Measurements from ENCODE around the gene GRK2. TPM values are rescaled to one million over a fixed set of nuclear protein-coding genes. Genes with fewer than 3 reads are reported as not detected.
A peak's percentile ranks its signal among the peaks of the same experiment; 100 is the strongest.

The GRK2 gene
- polyA plus RNA-seq, 2 donors, result 62.4 to 74.2 TPM

DNA sequence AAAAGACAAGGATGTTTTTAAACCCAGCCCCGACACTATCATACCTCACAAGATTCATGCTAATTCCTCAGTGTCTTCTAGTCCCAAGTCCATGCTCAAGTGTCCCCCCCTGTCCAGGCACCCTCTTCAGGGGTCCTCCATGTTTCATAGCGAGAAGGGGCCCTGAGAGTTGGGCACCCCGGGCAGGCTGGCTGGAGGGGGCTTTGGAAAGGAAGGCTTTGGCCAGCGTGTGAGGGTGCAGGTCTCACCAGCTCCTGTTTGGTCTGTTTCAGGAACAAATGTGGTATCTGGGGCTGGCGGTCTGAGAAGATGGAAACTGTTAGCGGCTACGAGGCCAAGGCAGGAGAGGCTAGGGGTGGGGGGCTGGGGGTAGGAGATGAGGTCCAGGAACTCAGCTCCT lies 32.5 kb downstream of the GRK2 start:
- no peaks in the 10 kb centered on the region for H3K9me3 ChIP-seq (ENCODE audit: control insufficient read depth in 2 of 2, insufficient read depth in 1 of 2, low read depth in 1 of 2, low read length in 1 of 2)
- peaks cover 15 to 33% of the 10 kb centered on the region in 2 donors for H3K36me3 ChIP-seq (ENCODE audit: control insufficient read depth in 2 of 2, insufficient read depth in 2 of 2, low read length in 1 of 2)
- no peak overlapping the region for H3K27ac ChIP-seq (ENCODE audit: low read depth in 2 of 2, low read length in 1 of 2)
- H3K27me3 ChIP-seq (ENCODE audit: control insufficient read depth in 1 of 2, insufficient read depth in 2 of 2, low read length in 2 of 2), result no peaks in the 10 kb centered on the region
- H3K4me3 ChIP-seq (ENCODE audit: low read depth in 1 of 2, low read length in 2 of 2), result no peak overlapping the region
- H3K4me1 ChIP-seq (ENCODE audit: control insufficient read depth in 2 of 2, insufficient read depth in 2 of 2, low read length in 1 of 2), result peaks cover 9 to 15% of the 10 kb centered on the region in 2 donors
- 95 to 96% methylated on average over 7 of the region's 7 CpGs for WGBS, 2 donors

DNA sequence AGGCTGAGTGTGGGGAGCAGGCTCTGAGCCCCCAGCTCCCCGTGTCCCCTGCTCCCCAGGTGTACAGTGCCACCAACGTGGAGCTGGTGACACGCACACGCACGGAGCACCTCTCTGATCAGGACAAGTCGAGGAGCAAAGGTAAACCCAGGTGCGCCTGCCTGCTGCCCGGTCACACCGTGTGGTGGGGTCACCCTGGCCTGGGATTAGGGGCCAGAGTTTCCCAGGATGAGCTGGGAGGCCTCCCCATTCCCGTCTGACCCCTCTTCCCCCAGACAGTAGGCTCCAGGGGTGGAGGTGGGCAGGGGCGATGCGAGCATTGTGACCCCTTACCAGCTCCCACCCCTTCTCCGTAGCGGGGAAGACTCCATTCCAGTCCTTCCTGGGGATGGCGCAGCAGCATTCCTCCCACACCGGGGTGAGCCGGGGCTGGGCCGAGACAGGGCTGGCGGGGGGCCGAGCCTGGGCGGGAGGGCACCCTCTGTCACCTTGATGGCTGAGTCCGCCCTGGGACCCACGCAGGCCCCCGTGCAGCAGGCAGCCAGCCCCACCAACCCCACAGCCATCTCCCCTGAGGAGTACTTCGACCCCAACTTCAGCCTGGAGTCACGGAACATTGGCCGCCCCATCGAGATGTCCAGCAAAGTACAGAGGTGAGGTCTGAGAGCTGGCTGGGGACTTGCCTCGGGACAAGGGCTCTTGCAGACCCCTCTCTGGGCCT lies 33.4 kb downstream of the GRK2 start:
- H3K36me3 ChIP-seq (ENCODE audit: control insufficient read depth in 2 of 2, insufficient read depth in 2 of 2, low read length in 1 of 2), result peaks cover 15 to 33% of the 10 kb centered on the region in 2 donors
- H3K4me1 ChIP-seq (ENCODE audit: control insufficient read depth in 2 of 2, insufficient read depth in 2 of 2, low read length in 1 of 2), result peaks cover 9 to 21% of the 10 kb centered on the region in 2 donors
- no peak overlapping the region for H3K27ac ChIP-seq (ENCODE audit: low read depth in 2 of 2, low read length in 1 of 2)
- H3K27me3 ChIP-seq (ENCODE audit: control insufficient read depth in 1 of 2, insufficient read depth in 2 of 2, low read length in 2 of 2), result no peaks in the 10 kb centered on the region
- H3K9me3 ChIP-seq (ENCODE audit: control insufficient read depth in 2 of 2, insufficient read depth in 1 of 2, low read depth in 1 of 2, low read length in 1 of 2), result no peaks in the 10 kb centered on the region
- no peak overlapping the region for H3K4me3 ChIP-seq (ENCODE audit: low read depth in 1 of 2, low read length in 2 of 2)
- 90 to 94% methylated on average over 28 to 29 of the region's 29 CpGs for WGBS, 2 donors

DNA sequence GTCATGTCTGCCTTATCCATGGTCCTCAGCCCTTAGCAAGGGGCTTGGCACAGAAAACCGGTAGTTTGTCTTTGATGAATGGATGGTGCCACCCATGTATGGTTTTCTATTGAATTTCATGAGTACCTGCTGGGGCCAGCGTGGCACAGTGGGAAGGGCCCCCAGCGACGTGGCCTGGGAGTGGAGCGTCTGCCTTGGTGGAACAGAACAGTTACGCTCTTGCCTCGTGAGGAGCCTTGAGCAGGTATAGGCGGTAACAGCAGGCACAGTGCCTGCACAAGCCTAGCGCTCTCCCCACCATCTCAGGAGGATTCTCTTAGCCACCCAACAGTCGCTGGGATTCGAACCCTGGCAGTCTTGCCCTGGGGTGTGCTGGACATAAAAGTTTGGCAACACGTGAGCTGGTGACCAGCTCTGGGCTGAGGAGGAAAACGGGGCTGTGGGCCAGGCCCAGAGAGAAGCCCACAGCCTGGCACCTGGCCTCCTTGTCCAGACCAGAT lies 34.0 kb downstream of the GRK2 start:
- 87 to 90% methylated on average over 13 of the region's 13 CpGs for WGBS, 2 donors
- Histone ChIP-seq H3K36me3 (ENCODE audit: control insufficient read depth in 2 of 2, insufficient read depth in 2 of 2, low read length in 1 of 2) (peaks cover 15 to 33% of the 10 kb centered on the region in 2 donors), H3K4me3 (ENCODE audit: low read depth in 1 of 2, low read length in 2 of 2) (no peak overlapping the region), H3K4me1 (ENCODE audit: control insufficient read depth in 2 of 2, insufficient read depth in 2 of 2, low read length in 1 of 2) (peaks cover 9 to 24% of the 10 kb centered on the region in 2 donors), H3K9me3 (ENCODE audit: control insufficient read depth in 2 of 2, insufficient read depth in 1 of 2, low read depth in 1 of 2, low read length in 1 of 2) (no peaks in the 10 kb centered on the region), H3K27ac (ENCODE audit: low read depth in 2 of 2, low read length in 1 of 2) (no peak overlapping the region), H3K27me3 (ENCODE audit: control insufficient read depth in 1 of 2, insufficient read depth in 2 of 2, low read length in 2 of 2) (no peaks in the 10 kb centered on the region)

DNA sequence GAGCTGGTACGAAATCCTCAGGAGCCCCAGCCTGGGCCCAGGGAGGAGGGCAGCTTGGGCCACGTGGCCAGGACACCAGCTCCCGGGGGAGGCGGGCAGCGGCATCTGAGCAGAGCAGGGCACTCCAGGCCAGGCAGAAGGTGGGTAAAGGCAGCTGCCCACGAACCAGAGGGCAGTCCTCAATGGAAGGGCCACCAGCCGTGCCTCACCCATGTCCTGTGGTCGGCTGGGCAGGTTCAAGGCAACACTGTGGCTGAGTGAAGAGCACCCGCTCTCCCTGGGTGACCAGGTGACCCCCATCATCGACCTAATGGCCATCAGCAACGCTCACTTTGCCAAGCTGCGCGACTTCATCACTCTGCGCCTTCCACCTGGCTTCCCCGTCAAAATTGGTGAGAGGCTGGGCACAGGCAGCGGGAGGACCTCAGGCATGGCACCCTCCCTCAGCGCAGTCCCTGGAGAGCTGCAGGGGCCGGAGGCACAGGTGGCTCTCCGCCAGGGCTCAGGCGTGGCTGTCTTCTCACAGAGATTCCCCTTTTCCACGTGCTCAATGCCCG lies 34.6 kb downstream of the GRK2 start:
- peaks cover 9 to 26% of the 10 kb centered on the region in 2 donors for H3K4me1 ChIP-seq (ENCODE audit: control insufficient read depth in 2 of 2, insufficient read depth in 2 of 2, low read length in 1 of 2)
- H3K27me3 ChIP-seq (ENCODE audit: control insufficient read depth in 1 of 2, insufficient read depth in 2 of 2, low read length in 2 of 2), result no peaks in the 10 kb centered on the region
- peaks cover 15 to 33% of the 10 kb centered on the region in 2 donors for H3K36me3 ChIP-seq (ENCODE audit: control insufficient read depth in 2 of 2, insufficient read depth in 2 of 2, low read length in 1 of 2)
- 88 to 89% methylated on average over 22 of the region's 22 CpGs for WGBS, 2 donors
- H3K4me3 ChIP-seq (ENCODE audit: low read depth in 1 of 2, low read length in 2 of 2), result no peak overlapping the region
- no peak overlapping the region for H3K27ac ChIP-seq (ENCODE audit: low read depth in 2 of 2, low read length in 1 of 2)
- no peaks in the 10 kb centered on the region for H3K9me3 ChIP-seq (ENCODE audit: control insufficient read depth in 2 of 2, insufficient read depth in 1 of 2, low read depth in 1 of 2, low read length in 1 of 2)

DNA sequence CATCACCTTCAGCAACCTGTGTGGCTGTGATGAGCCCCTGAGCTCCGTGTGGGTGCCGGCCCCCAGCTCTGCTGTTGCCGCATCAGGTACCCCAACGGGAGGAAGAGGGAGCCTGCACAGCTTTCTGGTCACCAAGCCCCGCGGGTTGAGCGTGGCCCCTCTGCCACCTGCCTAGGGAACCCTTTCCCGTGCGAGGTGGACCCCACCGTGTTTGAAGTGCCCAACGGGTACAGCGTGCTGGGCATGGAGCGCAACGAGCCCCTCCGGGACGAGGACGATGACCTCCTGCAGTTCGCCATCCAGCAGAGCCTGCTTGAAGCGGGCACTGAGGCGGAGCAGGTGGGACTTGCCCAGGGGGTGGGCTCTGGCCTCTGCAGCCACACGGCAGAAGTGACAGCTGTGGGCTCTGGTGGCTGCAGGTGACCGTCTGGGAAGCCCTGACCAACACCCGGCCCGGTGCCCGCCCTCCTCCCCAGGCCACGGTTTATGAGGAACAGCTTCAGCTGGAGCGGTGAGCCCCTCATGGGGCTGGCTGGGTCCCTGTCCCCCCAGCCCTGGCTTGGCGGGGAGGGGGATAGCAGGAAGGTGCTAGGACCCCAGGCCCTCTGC lies 35.1 kb downstream of the GRK2 start:
- Histone ChIP-seq H3K4me3 (ENCODE audit: low read depth in 1 of 2, low read length in 2 of 2) (no peak overlapping the region), H3K9me3 (ENCODE audit: control insufficient read depth in 2 of 2, insufficient read depth in 1 of 2, low read depth in 1 of 2, low read length in 1 of 2) (no peaks in the 10 kb centered on the region), H3K27ac (ENCODE audit: low read depth in 2 of 2, low read length in 1 of 2) (peak overlapping the region in 1 of 2 donors; percentile 89), H3K4me1 (ENCODE audit: control insufficient read depth in 2 of 2, insufficient read depth in 2 of 2, low read length in 1 of 2) (peaks cover 9 to 26% of the 10 kb centered on the region in 2 donors), H3K36me3 (ENCODE audit: control insufficient read depth in 2 of 2, insufficient read depth in 2 of 2, low read length in 1 of 2) (peaks cover 15 to 33% of the 10 kb centered on the region in 2 donors), H3K27me3 (ENCODE audit: control insufficient read depth in 1 of 2, insufficient read depth in 2 of 2, low read length in 2 of 2) (no peaks in the 10 kb centered on the region)
- WGBS, 2 donors, result 91 to 92% methylated on average over 28 of the region's 28 CpGs

DNA sequence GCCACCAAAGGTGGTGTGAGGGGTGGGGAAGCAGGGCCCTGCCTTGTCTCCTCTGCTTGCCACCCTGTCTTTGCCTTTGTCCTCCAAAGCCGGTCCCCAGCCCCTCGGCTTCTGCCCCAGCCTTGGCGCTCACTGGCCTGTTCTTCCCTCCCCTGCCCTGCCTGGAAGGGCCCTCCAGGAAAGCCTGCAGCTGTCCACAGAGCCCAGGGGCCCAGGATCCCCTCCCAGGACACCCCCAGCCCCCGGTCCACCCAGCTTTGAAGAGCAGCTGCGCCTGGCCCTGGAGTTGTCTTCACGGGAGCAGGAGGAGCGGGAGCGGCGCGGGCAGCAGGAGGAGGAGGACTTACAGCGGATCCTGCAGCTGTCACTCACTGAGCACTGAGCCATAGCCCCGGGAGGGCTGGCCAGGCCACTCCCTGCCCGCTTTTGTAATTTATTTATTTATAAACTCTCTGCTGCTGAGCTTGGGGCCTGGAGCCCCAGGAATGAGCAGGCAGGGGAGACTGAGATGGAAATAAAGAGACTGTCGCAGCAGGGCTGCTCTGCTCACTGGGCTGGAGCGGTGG lies 35.8 kb downstream of the GRK2 start:
- H3K4me3 ChIP-seq (ENCODE audit: low read depth in 1 of 2, low read length in 2 of 2), result no peak overlapping the region
- H3K9me3 ChIP-seq (ENCODE audit: control insufficient read depth in 2 of 2, insufficient read depth in 1 of 2, low read depth in 1 of 2, low read length in 1 of 2), result no peaks in the 10 kb centered on the region
- peak overlapping the region; percentile 81 to 89 for H3K27ac ChIP-seq (ENCODE audit: low read depth in 2 of 2, low read length in 1 of 2)
- peaks cover 9 to 26% of the 10 kb centered on the region in 2 donors for H3K4me1 ChIP-seq (ENCODE audit: control insufficient read depth in 2 of 2, insufficient read depth in 2 of 2, low read length in 1 of 2)
- H3K27me3 ChIP-seq (ENCODE audit: control insufficient read depth in 1 of 2, insufficient read depth in 2 of 2, low read length in 2 of 2), result no peaks in the 10 kb centered on the region
- 39 to 45% methylated on average over 15 of the region's 15 CpGs for WGBS, 2 donors
- H3K36me3 ChIP-seq (ENCODE audit: control insufficient read depth in 2 of 2, insufficient read depth in 2 of 2, low read length in 1 of 2), result peaks cover 15 to 37% of the 10 kb centered on the region in 2 donors

DNA sequence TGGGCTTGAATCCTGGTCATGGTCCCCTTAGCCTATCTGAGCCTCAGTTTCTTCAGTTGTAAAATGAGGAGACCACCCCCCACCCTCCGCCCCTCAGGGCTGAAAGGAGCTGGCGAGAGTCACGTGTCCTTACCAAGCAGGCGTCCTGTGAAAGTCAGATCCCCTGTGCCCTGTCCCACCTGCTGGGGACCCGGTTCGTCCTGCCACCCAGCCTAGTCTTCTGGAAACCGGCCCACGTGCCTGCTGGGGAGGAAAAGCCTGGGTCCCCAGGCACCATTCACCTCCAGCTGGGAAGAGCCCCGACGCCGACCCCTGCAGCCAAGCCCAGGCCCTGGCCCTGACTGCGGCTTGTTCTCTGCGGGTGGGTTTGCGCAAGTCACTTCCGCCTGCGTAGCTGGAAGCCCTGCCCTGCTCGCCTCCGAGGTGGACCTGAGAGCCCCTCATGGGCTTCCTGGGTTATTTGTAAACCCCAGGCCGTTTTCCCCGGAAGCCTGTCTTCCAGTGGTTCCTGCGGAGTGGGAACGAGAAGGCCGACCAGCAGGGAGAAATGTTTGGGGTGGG lies 36.4 kb downstream of the GRK2 start:
- Histone ChIP-seq H3K4me1 (ENCODE audit: control insufficient read depth in 2 of 2, insufficient read depth in 2 of 2, low read length in 1 of 2) (peaks cover 9 to 26% of the 10 kb centered on the region in 2 donors), H3K36me3 (ENCODE audit: control insufficient read depth in 2 of 2, insufficient read depth in 2 of 2, low read length in 1 of 2) (peaks cover 18 to 41% of the 10 kb centered on the region in 2 donors), H3K27me3 (ENCODE audit: control insufficient read depth in 1 of 2, insufficient read depth in 2 of 2, low read length in 2 of 2) (no peaks in the 10 kb centered on the region), H3K9me3 (ENCODE audit: control insufficient read depth in 2 of 2, insufficient read depth in 1 of 2, low read depth in 1 of 2, low read length in 1 of 2) (no peaks in the 10 kb centered on the region), H3K4me3 (ENCODE audit: low read depth in 1 of 2, low read length in 2 of 2) (peak overlapping the region; percentile 67 to 97), H3K27ac (ENCODE audit: low read depth in 2 of 2, low read length in 1 of 2) (peak overlapping the region; percentile 81 to 89)
- WGBS, 2 donors, result 14 to 18% methylated on average over 23 of the region's 23 CpGs

DNA sequence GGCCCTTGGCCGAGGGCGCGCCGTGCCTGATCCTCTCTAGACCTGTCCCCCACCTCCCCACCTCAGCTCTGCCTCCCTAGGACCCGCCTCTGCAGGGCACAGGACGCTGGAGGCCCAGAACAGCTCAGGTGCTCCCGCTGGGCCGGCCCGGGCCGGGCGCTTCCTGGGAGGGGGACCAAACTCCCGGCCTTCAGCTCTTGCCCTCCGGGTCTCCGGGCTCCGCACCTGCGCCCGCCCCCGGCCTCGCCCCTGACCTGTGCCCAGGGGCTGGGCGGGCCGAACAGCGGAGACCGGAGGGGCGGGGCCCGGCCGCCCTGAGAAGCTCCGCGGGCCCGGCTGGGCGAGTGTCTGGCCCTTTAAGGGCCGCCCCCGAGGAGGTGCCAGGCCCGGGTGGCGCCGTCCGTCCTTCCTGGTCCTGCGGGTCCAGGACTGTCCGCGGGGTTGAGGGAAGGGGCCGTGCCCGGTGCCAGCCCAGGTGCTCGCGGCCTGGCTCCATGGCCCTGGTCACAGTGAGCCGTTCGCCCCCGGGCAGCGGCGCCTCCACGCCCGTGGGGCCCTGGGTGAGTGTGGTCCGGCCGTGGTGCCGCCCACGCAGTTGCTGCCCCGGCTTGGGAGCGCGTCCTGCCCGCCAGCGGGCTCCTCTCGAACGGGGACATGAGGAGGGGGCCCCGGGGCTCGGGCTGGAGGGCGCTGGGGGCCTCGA lies 37.0 kb downstream of the GRK2 start, which contains the start of gene SSH3:
Gene SSH3 (plus strand): TSS at position 399 of the 703 bp plus-strand sequence. CDS start 96 bp downstream, at position 495.
- no peaks in the 10 kb centered on the region for H3K27me3 ChIP-seq (ENCODE audit: control insufficient read depth in 1 of 2, insufficient read depth in 2 of 2, low read length in 2 of 2)
- H3K4me3 ChIP-seq (ENCODE audit: low read depth in 1 of 2, low read length in 2 of 2), result peak within 1 kb of the TSS; percentile 67 to 97
- H3K4me1 ChIP-seq (ENCODE audit: control insufficient read depth in 2 of 2, insufficient read depth in 2 of 2, low read length in 1 of 2), result peaks cover 9 to 26% of the 10 kb centered on the region in 2 donors
- WGBS, 2 donors, result 1% methylated on average over 58 to 65 of the region's 65 CpGs
- no peaks in the 10 kb centered on the region for H3K9me3 ChIP-seq (ENCODE audit: control insufficient read depth in 2 of 2, insufficient read depth in 1 of 2, low read depth in 1 of 2, low read length in 1 of 2)
- peak within 1 kb of the TSS; percentile 81 to 89 for H3K27ac ChIP-seq (ENCODE audit: low read depth in 2 of 2, low read length in 1 of 2)
- H3K36me3 ChIP-seq (ENCODE audit: control insufficient read depth in 2 of 2, insufficient read depth in 2 of 2, low read length in 1 of 2), result peaks cover 21 to 48% of the 10 kb centered on the region in 2 donors

Data from esophagus (tissue), 2 donors.